ENCODE results near the gene SUGP1.

SUGP1 gene

GRCh38 chr19:19262190-19263057, 57.9 kb downstream of the SUGP1 start:
- TF ChIP-seq POLR2AphosphoS5 (IDR thresholded peaks at IDR 0.05; ENCODE audit: low read depth, low read length), result no peak
- TF ChIP-seq, protein P1, sequence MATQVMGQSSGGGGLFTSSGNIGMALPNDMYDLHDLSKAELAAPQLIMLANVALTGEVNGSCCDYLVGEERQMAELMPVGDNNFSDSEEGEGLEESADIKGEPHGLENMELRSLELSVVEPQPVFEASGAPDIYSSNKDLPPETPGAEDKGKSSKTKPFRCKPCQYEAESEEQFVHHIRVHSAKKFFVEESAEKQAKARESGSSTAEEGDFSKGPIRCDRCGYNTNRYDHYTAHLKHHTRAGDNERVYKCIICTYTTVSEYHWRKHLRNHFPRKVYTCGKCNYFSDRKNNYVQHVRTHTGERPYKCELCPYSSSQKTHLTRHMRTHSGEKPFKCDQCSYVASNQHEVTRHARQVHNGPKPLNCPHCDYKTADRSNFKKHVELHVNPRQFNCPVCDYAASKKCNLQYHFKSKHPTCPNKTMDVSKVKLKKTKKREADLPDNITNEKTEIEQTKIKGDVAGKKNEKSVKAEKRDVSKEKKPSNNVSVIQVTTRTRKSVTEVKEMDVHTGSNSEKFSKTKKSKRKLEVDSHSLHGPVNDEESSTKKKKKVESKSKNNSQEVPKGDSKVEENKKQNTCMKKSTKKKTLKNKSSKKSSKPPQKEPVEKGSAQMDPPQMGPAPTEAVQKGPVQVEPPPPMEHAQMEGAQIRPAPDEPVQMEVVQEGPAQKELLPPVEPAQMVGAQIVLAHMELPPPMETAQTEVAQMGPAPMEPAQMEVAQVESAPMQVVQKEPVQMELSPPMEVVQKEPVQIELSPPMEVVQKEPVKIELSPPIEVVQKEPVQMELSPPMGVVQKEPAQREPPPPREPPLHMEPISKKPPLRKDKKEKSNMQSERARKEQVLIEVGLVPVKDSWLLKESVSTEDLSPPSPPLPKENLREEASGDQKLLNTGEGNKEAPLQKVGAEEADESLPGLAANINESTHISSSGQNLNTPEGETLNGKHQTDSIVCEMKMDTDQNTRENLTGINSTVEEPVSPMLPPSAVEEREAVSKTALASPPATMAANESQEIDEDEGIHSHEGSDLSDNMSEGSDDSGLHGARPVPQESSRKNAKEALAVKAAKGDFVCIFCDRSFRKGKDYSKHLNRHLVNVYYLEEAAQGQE (IDR thresholded peaks at IDR 0.05; ENCODE audit: insufficient read depth in 1 of 2, low read depth in 2 of 2, low read length in 2 of 2), result no peak
- TF ChIP-seq FOXP2 (optimal IDR thresholded peaks at IDR 0.05; ENCODE audit: borderline replicate concordance, extremely low read depth, extremely low read length, insufficient read depth), result no peak
- no peak for TF ChIP-seq SIN3A (IDR thresholded peaks at IDR 0.05; ENCODE audit: borderline replicate concordance, insufficient read depth, low read length)
- no peak for TF ChIP-seq TAF1 (IDR thresholded peaks at IDR 0.05; ENCODE audit: borderline replicate concordance, insufficient read depth, low read length)

GRCh38 chr19:19261350-19262189, 58.7 kb downstream of the SUGP1 start:
- TF ChIP-seq POLR2AphosphoS5 (IDR thresholded peaks at IDR 0.05; ENCODE audit: low read depth, low read length) (no peak), SIN3A (IDR thresholded peaks at IDR 0.05; ENCODE audit: borderline replicate concordance, insufficient read depth, low read length) (no peak), FOXP2 (optimal IDR thresholded peaks at IDR 0.05; ENCODE audit: borderline replicate concordance, extremely low read depth, extremely low read length, insufficient read depth) (no peak), TAF1 (IDR thresholded peaks at IDR 0.05; ENCODE audit: borderline replicate concordance, insufficient read depth, low read length) (no peak)
- TF ChIP-seq, protein P1 (IDR thresholded peaks at IDR 0.05; ENCODE audit: insufficient read depth in 1 of 2, low read depth in 2 of 2, low read length in 2 of 2), result no peak

- TF ChIP-seq, protein P1 (IDR thresholded peaks at IDR 0.05; ENCODE audit: insufficient read depth in 1 of 2, low read depth in 2 of 2, low read length in 2 of 2), result no peak
- TF ChIP-seq SIN3A (IDR thresholded peaks at IDR 0.05; ENCODE audit: borderline replicate concordance, insufficient read depth, low read length) (no peak), TAF1 (IDR thresholded peaks at IDR 0.05; ENCODE audit: borderline replicate concordance, insufficient read depth, low read length) (no peak), POLR2AphosphoS5 (IDR thresholded peaks at IDR 0.05; ENCODE audit: low read depth, low read length) (no peak), FOXP2 (optimal IDR thresholded peaks at IDR 0.05; ENCODE audit: borderline replicate concordance, extremely low read depth, extremely low read length, insufficient read depth) (no peak)
Observed at GRCh38 chr19:19260417-19261214, 59.7 kb downstream of the SUGP1 start.

DNA sequence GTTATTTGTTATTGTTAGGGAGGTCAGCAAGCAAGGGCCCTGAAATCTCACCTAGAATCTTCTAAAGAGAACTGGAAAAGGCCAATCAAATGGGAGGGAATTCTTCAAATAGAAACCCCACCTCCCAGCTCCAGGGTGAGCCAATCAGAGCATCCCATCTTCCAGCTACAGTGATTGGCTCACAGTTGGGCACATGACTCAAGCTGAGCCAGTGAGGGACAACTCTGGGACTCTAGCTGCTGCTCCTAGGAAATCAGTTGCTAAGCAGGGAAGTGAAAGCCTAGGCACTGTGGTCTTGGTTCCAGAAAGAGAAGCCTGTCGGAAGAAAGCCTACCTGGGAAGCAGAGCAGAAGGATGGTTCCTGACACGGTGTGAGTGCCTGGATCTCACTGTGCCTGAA, 60.6 kb downstream of the SUGP1 start:
- no peak for TF ChIP-seq FOXP2 (optimal IDR thresholded peaks at IDR 0.05; ENCODE audit: borderline replicate concordance, extremely low read depth, extremely low read length, insufficient read depth)
- TF ChIP-seq SIN3A (IDR thresholded peaks at IDR 0.05; ENCODE audit: borderline replicate concordance, insufficient read depth, low read length), result no peak
- TF ChIP-seq, protein P1 (IDR thresholded peaks at IDR 0.05; ENCODE audit: insufficient read depth in 1 of 2, low read depth in 2 of 2, low read length in 2 of 2), result no peak
- no peak for TF ChIP-seq POLR2AphosphoS5 (IDR thresholded peaks at IDR 0.05; ENCODE audit: low read depth, low read length)
- no peak for TF ChIP-seq TAF1 (IDR thresholded peaks at IDR 0.05; ENCODE audit: borderline replicate concordance, insufficient read depth, low read length)
